ENCODE data around the gene MME.

DNA sequence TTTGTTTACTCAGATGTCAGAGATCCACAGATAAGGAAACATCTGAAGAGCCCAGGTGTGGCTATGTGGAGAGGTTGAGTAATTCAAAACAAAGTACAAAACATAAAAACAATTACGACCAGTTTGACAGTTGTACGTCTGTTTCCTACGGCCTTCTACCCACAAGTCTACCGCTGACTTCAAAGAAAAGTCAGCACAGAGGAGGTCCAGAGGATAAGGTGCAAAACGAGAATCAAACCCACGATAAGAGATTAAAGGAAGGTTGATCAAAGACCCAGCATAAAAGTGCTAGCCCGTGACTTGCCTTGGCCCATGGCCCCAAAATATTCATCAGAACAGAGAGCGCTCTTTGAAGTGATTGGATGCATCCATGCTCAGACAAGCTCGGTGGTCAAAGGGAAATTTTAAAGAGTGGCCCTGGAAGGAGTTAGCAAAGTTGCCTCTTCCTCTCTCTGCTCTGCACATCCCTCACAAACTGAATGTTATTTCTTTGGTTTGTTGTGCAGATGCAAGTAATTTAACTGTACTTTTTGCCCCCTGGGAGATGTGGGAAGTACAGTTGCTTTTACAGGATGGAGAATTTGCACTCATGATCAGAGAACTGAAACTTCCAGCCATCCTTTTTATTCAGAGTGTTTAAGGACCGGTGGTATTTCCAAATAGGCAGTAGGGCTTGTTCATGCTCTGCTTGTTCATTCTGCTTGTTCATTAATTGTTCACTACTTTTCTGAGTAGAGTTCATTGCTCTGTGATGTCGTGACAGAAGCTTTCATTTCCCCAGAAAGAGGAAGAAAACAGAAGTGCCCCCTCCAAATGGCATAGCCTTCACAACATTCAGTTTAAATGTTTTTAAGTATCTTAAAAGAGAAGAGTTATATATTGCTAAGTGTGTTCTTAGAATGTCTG lies 31.1 kb downstream of the MME start:
- TF ChIP-seq YY1 (IDR thresholded peaks at IDR 0.05; ENCODE audit: insufficient read depth, insufficient read length) (no peak), SUZ12 (IDR thresholded peaks at IDR 0.05; ENCODE audit: extremely low read depth, insufficient read depth, insufficient read length) (no peak)

Measured in NT2/D1 (cell line).